GM06990 (cell line): ENCODE data around the gene APOD.
"Not testable (repeated sequence)": the region's sequence is repeated elsewhere in the genome, so short reads cannot be mapped to it uniquely, and the experiment has no call there.

Source experiments
- DNase-seq: peaks from one replicate; pipeline ENCODE4 v3.0.0-alpha.2; 2011; ENCODE audit not compliant: insufficient read length; ENCODE audit errors: extremely low read depth
- H3K27me3 ChIP-seq: replicated peaks from 2 replicates; pipeline ENCODE4 v1.6.0; 2011; ENCODE audit warnings: low read length; ENCODE audit not compliant: control insufficient read depth, insufficient read depth
- H3K36me3 ChIP-seq: 2 replicates; pipeline ENCODE4 v1.5.1; 2011; ENCODE audit warnings: low read length; ENCODE audit not compliant: control insufficient read depth, insufficient read depth
- H3K4me3 ChIP-seq: replicated peaks from 2 replicates; pipeline ENCODE4 v1.5.1; 2011; ENCODE audit warnings: low read depth, mild to moderate bottlenecking, control low read depth, low read length
- CTCF ChIP-seq: IDR thresholded peaks from 2 replicates; pipeline ENCODE4 v1.5.1; 2011; ENCODE audit warnings: low read length, control low read depth, mild to moderate bottlenecking, inconsistent platforms; ENCODE audit not compliant: insufficient read depth, poor library complexity, severe bottlenecking

The APOD gene

GRCh38 chr3:195583831-195584542, at the start of gene APOD:
Gene APOD (minus strand): TSS chr3:195583940. CDS start chr3:195579461, 4,479 bp downstream.
- H3K36me3 ChIP-seq: no peaks in the 10 kb centered on the region
- H3K4me3 ChIP-seq: no peak within 1 kb of the TSS
- DNase-seq: no peak
- TF ChIP-seq CTCF: no peak
- no peaks in the 10 kb centered on the region for H3K27me3 ChIP-seq

- not testable (repeated sequence) for DNase-seq, H3K36me3 ChIP-seq, H3K4me3 ChIP-seq, H3K27me3 ChIP-seq
These were observed 49.6 kb upstream of the APOD start for GRCh38 chr3:195633351-195633750.

- not testable (repeated sequence) for H3K36me3 ChIP-seq, H3K27me3 ChIP-seq, H3K4me3 ChIP-seq, DNase-seq
These were observed 48.9 kb upstream of the APOD start for GRCh38 chr3:195632501-195633185.

- not testable (repeated sequence) for H3K27me3 ChIP-seq, H3K36me3 ChIP-seq, DNase-seq, H3K4me3 ChIP-seq
These were observed 48.3 kb upstream of the APOD start for GRCh38 chr3:195632046-195632445.

GRCh38 chr3:195630938-195631495, 47.3 kb upstream of the APOD start:
- not testable (repeated sequence) for H3K36me3 ChIP-seq, DNase-seq, H3K4me3 ChIP-seq, H3K27me3 ChIP-seq

- H3K4me3 ChIP-seq, DNase-seq, H3K36me3 ChIP-seq, H3K27me3 ChIP-seq: not testable (repeated sequence)
These were observed 46.6 kb upstream of the APOD start for GRCh38 chr3:195630086-195630917.

GRCh38 chr3:195629682-195630081, 45.9 kb upstream of the APOD start:
- not testable (repeated sequence) for DNase-seq, H3K36me3 ChIP-seq, H3K4me3 ChIP-seq, H3K27me3 ChIP-seq

- not testable (repeated sequence) for DNase-seq, H3K27me3 ChIP-seq, H3K36me3 ChIP-seq
These were observed 44.7 kb upstream of the APOD start for GRCh38 chr3:195628386-195628920.

GRCh38 chr3:195627515-195628385, 44.0 kb upstream of the APOD start:
- not testable (repeated sequence) for DNase-seq, H3K27me3 ChIP-seq, H3K4me3 ChIP-seq, H3K36me3 ChIP-seq

More at GRCh38 chr3:195628386-195628920, 44.7 kb upstream of the APOD start:
- not testable (repeated sequence) for H3K4me3 ChIP-seq

- not testable (repeated sequence) for DNase-seq, H3K27me3 ChIP-seq, H3K36me3 ChIP-seq
- 0 out of 2 replicates have a peak overlapping the region, but pooled peaks have one; percentile 31 for H3K4me3 ChIP-seq
These were observed 41.1 kb upstream of the APOD start for GRCh38 chr3:195624603-195625560.

GRCh38 chr3:195624171-195624570, 40.4 kb upstream of the APOD start:
- not testable (repeated sequence) for H3K27me3 ChIP-seq, DNase-seq, H3K36me3 ChIP-seq, H3K4me3 ChIP-seq
